Measurements from ENCODE around the gene LRRC74A. TPM values are rescaled to one million over a fixed set of nuclear protein-coding genes. Genes with fewer than 3 reads are reported as not detected.

Gene LRRC74A
- total RNA-seq, 2 experiments from 2014 or later, result not detected

GRCh38 chr14:76830556-76830955 lies 4.3 kb downstream of the LRRC74A start:
- CTCF ChIA-PET, result interaction anchor here (1.3 to 1.4 kb wide), 2 partner anchors 25 to 238 kb away, joined by 3 to 5 read pairs; no protein-coding TSS in a partner anchor
- DNase-seq, result no peak
- Mint-ChIP-seq H3K36me3 (ENCODE audit: low read depth) (no peaks in the 10 kb centered on the region), H3K4me3 (no peak overlapping the region), H3K27ac (no peak overlapping the region), H3K27me3 (no peaks in the 10 kb centered on the region), H3K9me3 (no peaks in the 10 kb centered on the region), H3K4me1 (ENCODE audit: low read depth) (no peaks in the 10 kb centered on the region)
- intact Hi-C loops (cut with micrococcal nuclease), result no loop called here
- ATAC-seq, result no peak
- TF ChIP-seq CTCF (IDR thresholded peaks at IDR 0.05), result no peak
- POLR2A ChIA-PET, result no interaction called here

- Mint-ChIP-seq H3K4me3 (no peak overlapping the region), H3K27ac (no peak overlapping the region), H3K27me3 (peaks cover 2% of the 10 kb centered on the region), H3K9me3 (no peaks in the 10 kb centered on the region), H3K36me3 (ENCODE audit: low read depth) (no peaks in the 10 kb centered on the region), H3K4me1 (ENCODE audit: low read depth) (no peaks in the 10 kb centered on the region)
- no peak for TF ChIP-seq CTCF (IDR thresholded peaks at IDR 0.05)
- intact Hi-C loops (cut with micrococcal nuclease), result no loop called here
- ChIA-PET CTCF (interaction anchor here (1.4 kb wide), 1 partner anchor 44 kb away, joined by 3 read pairs; no protein-coding TSS in a partner anchor), POLR2A (interaction anchor here (1.2 kb wide), 1 partner anchor 14 kb away, joined by 3 read pairs; no protein-coding TSS in a partner anchor)
- ATAC-seq (no peak), DNase-seq (no peak)
Measured at GRCh38 chr14:76832503-76832988, 6.3 kb downstream of the LRRC74A start.

GRCh38 chr14:76833011-76833410 lies 6.8 kb downstream of the LRRC74A start:
- no peak for DNase-seq
- no peak overlapping the region for H3K4me3 Mint-ChIP-seq
- no peak for TF ChIP-seq CTCF (IDR thresholded peaks at IDR 0.05)
- POLR2A ChIA-PET, result interaction anchor here (1.2 kb wide), 1 partner anchor 14 kb away, joined by 3 read pairs; no protein-coding TSS in a partner anchor
- H3K36me3 Mint-ChIP-seq (ENCODE audit: low read depth), result no peaks in the 10 kb centered on the region
- intact Hi-C loops (cut with micrococcal nuclease), result no loop called here
- H3K27me3 Mint-ChIP-seq, result peaks cover 2% of the 10 kb centered on the region
- H3K9me3 Mint-ChIP-seq, result no peaks in the 10 kb centered on the region
- CTCF ChIA-PET, result interaction anchor here (1.4 kb wide), 1 partner anchor 43 kb away, joined by 3 read pairs; no protein-coding TSS in a partner anchor
- H3K4me1 Mint-ChIP-seq (ENCODE audit: low read depth), result no peaks in the 10 kb centered on the region
- no peak overlapping the region for H3K27ac Mint-ChIP-seq
- no peak for ATAC-seq

GRCh38 chr14:76834241-76834661 lies 8.0 kb downstream of the LRRC74A start:
- TF ChIP-seq CTCF (IDR thresholded peaks at IDR 0.05), result no peak
- CTCF ChIA-PET, result no interaction called here
- intact Hi-C loops (cut with micrococcal nuclease), result no loop called here

GRCh38 chr14:76836029-76836630 lies 9.9 kb downstream of the LRRC74A start:
- H3K9me3 Mint-ChIP-seq, result no peaks in the 10 kb centered on the region
- H3K27ac Mint-ChIP-seq, result no peak overlapping the region
- no peak overlapping the region for H3K4me3 Mint-ChIP-seq
- H3K4me1 Mint-ChIP-seq (ENCODE audit: low read depth), result no peaks in the 10 kb centered on the region
- ChIA-PET POLR2A (no interaction called here), CTCF (no interaction called here)
- H3K36me3 Mint-ChIP-seq (ENCODE audit: low read depth), result no peaks in the 10 kb centered on the region
- no peak for DNase-seq
- ATAC-seq, result no peak
- peaks cover 3% of the 10 kb centered on the region for H3K27me3 Mint-ChIP-seq
- intact Hi-C loops (cut with micrococcal nuclease), result no loop called here
- TF ChIP-seq CTCF (IDR thresholded peaks at IDR 0.05), result no peak

More at GRCh38 chr14:76834241-76834661, 8.0 kb downstream of the LRRC74A start:
- no peak overlapping the region for H3K4me3 Mint-ChIP-seq
- H3K27ac Mint-ChIP-seq, result no peak overlapping the region
- H3K9me3 Mint-ChIP-seq, result no peaks in the 10 kb centered on the region
- no peak for ATAC-seq
- H3K36me3 Mint-ChIP-seq (ENCODE audit: low read depth), result no peaks in the 10 kb centered on the region
- peaks cover 2% of the 10 kb centered on the region for H3K27me3 Mint-ChIP-seq
- POLR2A ChIA-PET, result interaction anchor here (0.6 kb wide), 1 partner anchor 22 kb away, joined by 3 read pairs; the partner anchor contains the start of gene ANGEL1
- no peak for DNase-seq
- no peaks in the 10 kb centered on the region for H3K4me1 Mint-ChIP-seq (ENCODE audit: low read depth)
